H9 (cell line): ENCODE data around the gene GRAP2. TPM values are rescaled to one million over a fixed set of nuclear protein-coding genes. Genes with fewer than 3 reads are reported as not detected.

ENCODE experiments used
- DNase-seq: peaks from one replicate; pipeline ENCODE4 v3.0.0-alpha.2; 2017
- H2AFZ ChIP-seq: one replicate; pipeline ENCODE4 v1.6.1; 2013; ENCODE audit warnings: mild to moderate bottlenecking, low read length, control low read depth, moderate library complexity
- H2AK5ac ChIP-seq: 2 replicates; pipeline ENCODE4 v1.6.1; 2013; ENCODE audit warnings: low read length, control low read depth, mixed read lengths; ENCODE audit not compliant: insufficient read length
- H2BK120ac ChIP-seq: one replicate; pipeline ENCODE4 v1.6.1; 2013; ENCODE audit warnings: low read depth, mild to moderate bottlenecking, low read length, control low read depth, inconsistent platforms; ENCODE audit not compliant: poor library complexity, severe bottlenecking
- H2BK12ac ChIP-seq: 2 replicates; pipeline ENCODE4 v1.6.1; 2013; ENCODE audit warnings: low read length, control low read depth, mixed read lengths, low read depth; ENCODE audit not compliant: insufficient read length
- H2BK15ac ChIP-seq: 2 replicates; pipeline ENCODE4 v1.6.1; 2013; ENCODE audit warnings: low read depth, low read length, control low read depth
- H2BK20ac ChIP-seq: one replicate; pipeline ENCODE4 v1.6.1; 2013; ENCODE audit warnings: low read depth, mild to moderate bottlenecking, low read length, control low read depth, inconsistent platforms; ENCODE audit not compliant: poor library complexity, severe bottlenecking
- H2BK5ac ChIP-seq: 2 replicates; pipeline ENCODE4 v1.6.1; 2013; ENCODE audit warnings: low read length, control low read depth, mixed read lengths; ENCODE audit not compliant: insufficient read length
- H3K14ac ChIP-seq: 2 replicates; pipeline ENCODE4 v1.6.1; 2013; ENCODE audit warnings: low read length, control low read depth; ENCODE audit not compliant: insufficient read depth
- H3K18ac ChIP-seq: 2 replicates; pipeline ENCODE4 v1.6.1; 2013; ENCODE audit warnings: low read depth, mild to moderate bottlenecking, mixed read lengths, low read length, control low read depth; ENCODE audit not compliant: insufficient read length
- H3K23ac ChIP-seq: 2 replicates; pipeline ENCODE4 v1.6.1; 2013; ENCODE audit warnings: low read length, control low read depth, mixed read lengths, low read depth; ENCODE audit not compliant: insufficient read length
- H3K23me2 ChIP-seq: 2 replicates; pipeline ENCODE4 v1.6.1; 2013; ENCODE audit warnings: low read depth, mild to moderate bottlenecking, mixed read lengths, low read length, control low read depth; ENCODE audit not compliant: insufficient read length, poor library complexity, severe bottlenecking
- H3K27ac ChIP-seq: 2 replicates; pipeline ENCODE4 v1.5.1; 2013; ENCODE audit warnings: low read length, control low read depth, mixed read lengths, low read depth; ENCODE audit not compliant: insufficient read length
- H3K27me3 ChIP-seq: 2 replicates; pipeline ENCODE4 v1.6.1; 2013; ENCODE audit warnings: low read length, control low read depth, inconsistent platforms; ENCODE audit not compliant: insufficient read depth
- H3K4ac ChIP-seq: 2 replicates; pipeline ENCODE4 v1.6.1; 2013; ENCODE audit warnings: low read depth, mild to moderate bottlenecking, control low read depth, inconsistent platforms, low read length, moderate library complexity
- H3K4me1 ChIP-seq: 2 replicates; pipeline ENCODE4 v1.6.1; 2013; ENCODE audit warnings: low read length, control low read depth, inconsistent platforms; ENCODE audit not compliant: insufficient read depth
- H3K4me2 ChIP-seq: 2 replicates; pipeline ENCODE4 v1.6.1; 2013; ENCODE audit warnings: low read length, control low read depth, mixed read lengths; ENCODE audit not compliant: insufficient read length, insufficient read depth
- H3K56ac ChIP-seq: 2 replicates; pipeline ENCODE4 v1.6.1; 2013; ENCODE audit warnings: low read depth, mild to moderate bottlenecking, mixed read lengths, low read length, control low read depth; ENCODE audit not compliant: insufficient read length
- H3K79me1 ChIP-seq: 2 replicates; pipeline ENCODE4 v1.6.1; 2013; ENCODE audit warnings: low read depth, mild to moderate bottlenecking, moderate library complexity, low read length, control low read depth, inconsistent platforms; ENCODE audit not compliant: insufficient read depth, poor library complexity, severe bottlenecking
- H3K79me2 ChIP-seq: 2 replicates; pipeline ENCODE4 v1.6.1; 2013; ENCODE audit warnings: low read length, control low read depth, inconsistent platforms; ENCODE audit not compliant: insufficient read depth
- H3K9ac ChIP-seq: 2 replicates; pipeline ENCODE4 v1.6.1; 2013; ENCODE audit warnings: low read length, control low read depth, mixed read lengths; ENCODE audit not compliant: insufficient read length; ENCODE audit errors: extremely low read depth
- H3K9me3 ChIP-seq: one replicate; pipeline ENCODE4 v1.6.1; 2013; ENCODE audit warnings: low read depth, low read length, inconsistent platforms; ENCODE audit not compliant: control insufficient read depth
- H3T11ph ChIP-seq: one replicate; pipeline ENCODE4 v1.6.1; 2013; ENCODE audit warnings: mild to moderate bottlenecking, low read length, control low read depth, inconsistent platforms
- H4K20me1 ChIP-seq: one replicate; pipeline ENCODE4 v1.6.1; 2013; ENCODE audit not compliant: control insufficient read depth, insufficient read length, insufficient read depth
- H4K5ac ChIP-seq: 2 replicates; pipeline ENCODE4 v1.6.1; 2013; ENCODE audit warnings: low read depth, mild to moderate bottlenecking, mixed read lengths, low read length, control low read depth; ENCODE audit not compliant: insufficient read length
- H4K8ac ChIP-seq: replicated peaks from 2 replicates; pipeline ENCODE4 v1.6.1; 2013; ENCODE audit warnings: low read length, control low read depth, mixed read lengths, low read depth; ENCODE audit not compliant: insufficient read length
- H4K91ac ChIP-seq: 2 replicates; pipeline ENCODE4 v1.6.1; 2013; ENCODE audit warnings: low read depth, mild to moderate bottlenecking, moderate library complexity, mixed read lengths, low read length, control low read depth; ENCODE audit not compliant: insufficient read length
- H3K27ac Mint-ChIP-seq, 3 experiments: 2 replicates in 2 of 3; 3 replicates in 1 of 3; pipeline ENCODE4 v1.8.0; 2020 to 2021; ENCODE audit warnings: mixed read lengths in 3 of 3, mild to moderate bottlenecking in 1 of 3, moderate library complexity in 1 of 3
- H3K27me3 Mint-ChIP-seq: 2 replicates; pipeline ENCODE4 v1.8.0; 2021; ENCODE audit warnings: low read depth, mild to moderate bottlenecking, moderate library complexity, mixed read lengths
- H3K36me3 Mint-ChIP-seq, 3 experiments: 2 replicates in 2 of 3; 3 replicates in 1 of 3; pipeline ENCODE4 v1.8.0; 2020 to 2021; ENCODE audit warnings: low read depth in 3 of 3, mixed read lengths in 3 of 3; ENCODE audit not compliant: insufficient read depth in 1 of 3
- H3K4me1 Mint-ChIP-seq, 2 experiments: 2 replicates each; pipeline ENCODE4 v1.8.0; 2020; ENCODE audit warnings: mixed read lengths in 2 of 2
- H3K4me3 Mint-ChIP-seq, 2 experiments: 2 replicates in 1 of 2; 3 replicates in 1 of 2; pipeline ENCODE4 v1.8.0; 2020 to 2021; ENCODE audit warnings: mild to moderate bottlenecking in 2 of 2, mixed read lengths in 2 of 2, moderate library complexity in 1 of 2
- H3K9me3 Mint-ChIP-seq, 2 experiments: 2 replicates in 1 of 2; 3 replicates in 1 of 2; pipeline ENCODE4 v1.8.0; 2020; ENCODE audit warnings: mild to moderate bottlenecking in 2 of 2, mixed read lengths in 2 of 2, moderate library complexity in 1 of 2
- CTCF ChIP-seq: fragments of 200-600 bp; sonication (generic); conservative IDR thresholded peaks from 3 replicates; pipeline ENCODE4 v1.8.0; 2021; ENCODE audit warnings: antibody characterized with exemption, mild to moderate bottlenecking
- WGBS: extraction: QIAGEN DNeasy Blood & Tissue Kit; methylation state at CpG from one replicate; pipeline ENCODE4 v1.1.7; 2013; ENCODE audit warnings: missing lambda C conversion rate, low lambda C conversion rate, mixed read lengths; ENCODE audit not compliant: insufficient read length; ENCODE audit errors: extremely low coverage; 5-methylcytosine and 5-hydroxymethylcytosine counted together
- total RNA-seq: library from RNA; stranded (reverse); gene quantifications from 2 replicates; pipeline ENCODE4 v1.2.1, GENCODE V29; 2021

Gene GRAP2
- total RNA-seq, 1 experiment from 2014 or later = not detected

- no peak overlapping the region for H4K5ac ChIP-seq
- no peak overlapping the region for H2BK12ac ChIP-seq
- H2AK5ac ChIP-seq = no peak overlapping the region
- TF ChIP-seq CTCF = no peak
- H3K4ac ChIP-seq = no peak overlapping the region
- no peak overlapping the region for H4K8ac ChIP-seq
- no peak overlapping the region for H3K27ac ChIP-seq
- no peak for DNase-seq
- no peak overlapping the region for H3K4me2 ChIP-seq
- no peaks in the 10 kb centered on the region for H3K27me3 ChIP-seq
- Mint-ChIP-seq H3K36me3 (no peaks in the 10 kb centered on the region), H3K27ac (no peak overlapping the region), H3K4me1 (peaks cover 19 to 20% of the 10 kb centered on the region in 2 experiments), H3K4me3 (no peak overlapping the region), H3K27me3 (peaks cover 4% of the 10 kb centered on the region), H3K9me3 (no peaks in the 10 kb centered on the region)
- H3K9ac ChIP-seq = no peak overlapping the region
- no peak overlapping the region for H3K14ac ChIP-seq
- H4K91ac ChIP-seq = no peak overlapping the region
- H3K4me1 ChIP-seq = no peaks in the 10 kb centered on the region; the same call in 1 of the 2 replicates
- no peaks in the 10 kb centered on the region for H4K20me1 ChIP-seq
- H3K56ac ChIP-seq = no peak overlapping the region
- no peak overlapping the region for H3T11ph ChIP-seq
- H3K79me2 ChIP-seq = no peaks in the 10 kb centered on the region
- H2AFZ ChIP-seq = no peak overlapping the region
- H2BK120ac ChIP-seq = no peak overlapping the region
- no peak overlapping the region for H2BK20ac ChIP-seq
- no peak overlapping the region for H2BK15ac ChIP-seq
- no peaks in the 10 kb centered on the region for H3K79me1 ChIP-seq
- H3K23ac ChIP-seq = no peak overlapping the region
- no CpG with 5 or more reads among the region's 4 CpGs for WGBS
- H3K9me3 ChIP-seq = no peaks in the 10 kb centered on the region
- H3K18ac ChIP-seq = no peak overlapping the region
- H2BK5ac ChIP-seq = no peak overlapping the region
- no peaks in the 10 kb centered on the region for H3K23me2 ChIP-seq
Observed at GRCh38 chr22:39928536-39929520, 27.9 kb downstream of the GRAP2 start.
